IMR-90 (cell line): ENCODE data around the gene CLRN1. TPM values are rescaled to one million over a fixed set of nuclear protein-coding genes. Genes with fewer than 3 reads are reported as not detected.

Experiments
- ATAC-seq: fragments of 200-7000 bp; cut with Tn5 transposase; 2 replicates; pipeline ENCODE4 v1.9.1; 2020; ENCODE audit warnings: low read depth, mild to moderate bottlenecking, moderate library complexity
- BruUV-seq: library from RNA; stranded (reverse); fragments of 400-500 nt; replicated peaks from 2 replicates; lab custom pipeline; 2021; lab: Mats Ljungman, UMichigan
- CTCF ChIA-PET: fragments of 300-600 bp; formaldehyde crosslinking; extraction: SDS; loops from one replicate; lab custom pipeline; 2021; ENCODE audit warnings: antibody characterized with exemption; lab: Yijun Ruan, JAX
- POLR2A ChIA-PET: fragments of 300-600 bp; sonication (Branson Sonifier 250); formaldehyde crosslinking; loops from one replicate; lab custom pipeline; 2022; ENCODE audit warnings: antibody characterized with exemption; ENCODE audit not compliant: unreplicated experiment; lab: Charles Lee
- DNase-seq: peaks from one replicate; pipeline ENCODE4 v3.0.0; 2013
- H2AFZ ChIP-seq: replicated peaks from 2 replicates; pipeline ENCODE3; 2013; ENCODE audit warnings: low read length, mild to moderate bottlenecking; ENCODE audit not compliant: poor library complexity
- H2AK5ac ChIP-seq: 2 replicates; pipeline ENCODE4 v1.6.1; 2013; ENCODE audit warnings: low read depth, low read length, inconsistent platforms
- H2AK9ac ChIP-seq: replicated peaks from 2 replicates; pipeline ENCODE3; 2013; ENCODE audit warnings: mild to moderate bottlenecking, low read depth, low read length, moderate library complexity; ENCODE audit not compliant: poor library complexity
- H2BK120ac ChIP-seq: 2 replicates; pipeline ENCODE4 v1.6.1; 2013; ENCODE audit warnings: low read depth, low read length, inconsistent platforms
- H2BK15ac ChIP-seq: 3 replicates; pipeline ENCODE4 v1.6.1; 2013; ENCODE audit warnings: low read depth, low read length, inconsistent platforms
- H2BK20ac ChIP-seq: 2 replicates; pipeline ENCODE4 v1.6.1; 2013; ENCODE audit warnings: low read depth, mild to moderate bottlenecking, inconsistent platforms, low read length, moderate library complexity
- H2BK5ac ChIP-seq: 2 replicates; pipeline ENCODE4 v1.6.1; 2013; ENCODE audit warnings: mild to moderate bottlenecking, low read depth, low read length, inconsistent platforms; ENCODE audit not compliant: poor library complexity, severe bottlenecking
- H3K14ac ChIP-seq: replicated peaks from 2 replicates; pipeline ENCODE4 v1.6.1; 2013; ENCODE audit warnings: low read depth, low read length, inconsistent platforms
- H3K18ac ChIP-seq: 2 replicates; pipeline ENCODE4 v1.6.1; 2013; ENCODE audit warnings: low read depth, low read length, control low read depth
- H3K23ac ChIP-seq: 2 replicates; pipeline ENCODE4 v1.6.1; 2013; ENCODE audit warnings: low read depth, low read length, inconsistent platforms
- H3K27ac ChIP-seq: 2 replicates; pipeline ENCODE4 v1.5.1; 2013; ENCODE audit warnings: mild to moderate bottlenecking, control low read depth, low read length; ENCODE audit not compliant: insufficient read depth
- H3K27me3 ChIP-seq: 2 replicates; pipeline ENCODE4 v1.6.1; 2013; ENCODE audit warnings: low read length; ENCODE audit not compliant: control insufficient read depth, insufficient read depth
- H3K36me3 ChIP-seq: 2 replicates; pipeline ENCODE4 v1.6.1; 2013; ENCODE audit warnings: low read length, mixed read lengths; ENCODE audit not compliant: control insufficient read depth, insufficient read depth
- H3K4ac ChIP-seq: 2 replicates; pipeline ENCODE4 v1.6.1; 2013; ENCODE audit warnings: low read depth, low read length, inconsistent platforms
- H3K4me1 ChIP-seq: 2 replicates; pipeline ENCODE4 v1.6.1; 2013; ENCODE audit warnings: low read length, mixed read lengths; ENCODE audit not compliant: control insufficient read depth, insufficient read depth
- H3K4me2 ChIP-seq: 2 replicates; pipeline ENCODE4 v1.6.1; 2013; ENCODE audit warnings: low read depth, mild to moderate bottlenecking, control low read depth, low read length, moderate library complexity
- H3K4me3 ChIP-seq: 2 replicates; pipeline ENCODE4 v1.5.1; 2013; ENCODE audit warnings: low read depth, mild to moderate bottlenecking, control low read depth, low read length, moderate library complexity; ENCODE audit not compliant: insufficient read depth
- H3K56ac ChIP-seq: 2 replicates; pipeline ENCODE4 v1.6.1; 2013; ENCODE audit warnings: low read length, inconsistent platforms; ENCODE audit not compliant: insufficient read depth; ENCODE audit errors: extremely low read depth
- H3K79me1 ChIP-seq, 2 experiments: 2 replicates each; pipeline ENCODE4 v1.6.1; 2013; ENCODE audit warnings: low read length in 2 of 2, inconsistent platforms in 1 of 2, low read depth in 1 of 2
- H3K9ac ChIP-seq: 2 replicates; pipeline ENCODE4 v1.6.1; 2013; ENCODE audit warnings: low read depth, low read length, control low read depth
- H3K9me1 ChIP-seq: 2 replicates; pipeline ENCODE4 v1.6.1; 2013; ENCODE audit warnings: low read length, inconsistent platforms; ENCODE audit not compliant: insufficient read depth
- H3K9me3 ChIP-seq: 2 replicates; pipeline ENCODE4 v1.6.1; 2013; ENCODE audit warnings: low read length; ENCODE audit not compliant: control insufficient read depth, insufficient read depth
- H4K20me1 ChIP-seq: 2 replicates; pipeline ENCODE4 v1.6.1; 2013; ENCODE audit warnings: low read length, inconsistent platforms; ENCODE audit not compliant: insufficient read depth
- H4K5ac ChIP-seq: 2 replicates; pipeline ENCODE4 v1.6.1; 2013; ENCODE audit warnings: mild to moderate bottlenecking, low read depth, low read length, control low read depth
- H4K8ac ChIP-seq, 2 experiments: 2 replicates each; pipeline ENCODE4 v1.6.1; 2013; ENCODE audit warnings: low read depth in 2 of 2, low read length in 2 of 2, control low read depth in 1 of 2, inconsistent platforms in 1 of 2
- H4K91ac ChIP-seq: 2 replicates; pipeline ENCODE4 v1.6.1; 2013; ENCODE audit warnings: low read depth, low read length, inconsistent platforms; ENCODE audit not compliant: insufficient read depth
- BHLHE40 ChIP-seq: fragments of 150-350 bp; IDR thresholded peaks from 2 replicates; pipeline ENCODE4 v1.6.1; 2016; ENCODE audit warnings: mild to moderate bottlenecking, low read depth, low read length
- CEBPB ChIP-seq: IDR thresholded peaks from 2 replicates; pipeline ENCODE4 v1.6.1; 2012; ENCODE audit warnings: low read depth, low read length, improper control_type of control experiment
- CHD1 ChIP-seq: IDR thresholded peaks from 2 replicates; pipeline ENCODE4 v1.6.1; 2012; ENCODE audit warnings: low read depth, low read length, improper control_type of control experiment
- CTCF ChIP-seq: conservative IDR thresholded peaks from 2 replicates; pipeline ENCODE4 v1.5.1; 2012; ENCODE audit warnings: mild to moderate bottlenecking, low read depth, low read length, improper control_type of control experiment
- ELK1 ChIP-seq: fragments of 150-350 bp; IDR thresholded peaks from 2 replicates; pipeline ENCODE4 v1.6.1; 2016; ENCODE audit warnings: low read depth, mild to moderate bottlenecking, low read length, moderate library complexity, borderline replicate concordance
- FOS ChIP-seq: fragments of 150-350 bp; IDR thresholded peaks from 2 replicates; pipeline ENCODE4 v1.6.1; 2016; ENCODE audit warnings: low read depth, low read length
- MAFK ChIP-seq: IDR thresholded peaks from 2 replicates; pipeline ENCODE4 v1.6.1; 2012; ENCODE audit warnings: low read depth, low read length, improper control_type of control experiment
- MAZ ChIP-seq: IDR thresholded peaks from 2 replicates; pipeline ENCODE4 v1.6.1; 2012; ENCODE audit warnings: low read depth, mild to moderate bottlenecking, low read length, improper control_type of control experiment, moderate library complexity, borderline replicate concordance
- MXI1 ChIP-seq: IDR thresholded peaks from 2 replicates; pipeline ENCODE4 v1.6.1; 2012; ENCODE audit warnings: low read depth, mild to moderate bottlenecking, low read length, moderate library complexity, borderline replicate concordance
- NFE2L2 ChIP-seq: fragments of 150-350 bp; IDR thresholded peaks from 2 replicates; pipeline ENCODE4 v1.6.1; 2016; ENCODE audit warnings: low read depth, mild to moderate bottlenecking, low read length
- POLR2A ChIP-seq: IDR thresholded peaks from 2 replicates; pipeline ENCODE4 v1.6.1; 2012; ENCODE audit warnings: mild to moderate bottlenecking, low read depth, low read length
- RAD21 ChIP-seq: IDR thresholded peaks from 2 replicates; pipeline ENCODE4 v1.6.1; 2012; ENCODE audit warnings: low read length, improper control_type of control experiment
- RCOR1 ChIP-seq: IDR thresholded peaks from 2 replicates; pipeline ENCODE4 v1.6.1; 2012; ENCODE audit warnings: mild to moderate bottlenecking, low read length, improper control_type of control experiment; ENCODE audit not compliant: insufficient replicate concordance
- RFX5 ChIP-seq: IDR thresholded peaks from 2 replicates; pipeline ENCODE4 v1.8.0; 2012; ENCODE audit warnings: low read depth, mild to moderate bottlenecking, low read length, moderate library complexity
- SMC3 ChIP-seq: fragments of 150-350 bp; IDR thresholded peaks from 2 replicates; pipeline ENCODE4 v1.6.1; 2016; ENCODE audit warnings: low read depth, mild to moderate bottlenecking, antibody characterized with exemption, low read length, moderate library complexity
- USF2 ChIP-seq: fragments of 150-350 bp; IDR thresholded peaks from 2 replicates; pipeline ENCODE4 v1.6.1; 2017; ENCODE audit warnings: mild to moderate bottlenecking, antibody characterized with exemption, low read length, low read depth
- WGBS, 2 experiments: methylation state at CpG; one replicate each; pipeline versions ENCODE4 v1.1.5 to v1.1.7; 2013; ENCODE audit warnings: missing lambda C conversion rate in 2 of 2; ENCODE audit not compliant: insufficient read length in 1 of 2; ENCODE audit errors: extremely low coverage in 2 of 2; 5-methylcytosine and 5-hydroxymethylcytosine counted together
- dilution Hi-C: fragments of 300-500 bp; cut with HindIII; formaldehyde crosslinking; loops from one replicate; pipeline ENCODE4 v1.14.3; 2018; ENCODE audit warnings: low sequenced_read_pairs; ENCODE audit not compliant: unreplicated experiment
- in situ Hi-C: fragments of 300-500 bp; cut with MboI; formaldehyde crosslinking; loops from 3 replicates; pipeline ENCODE4 v1.14.3; 2019; ENCODE audit warnings: low sequenced_read_pairs, inconsistent platforms, mixed read lengths
- intact Hi-C: fragments of 100-400 bp; cut with micrococcal nuclease; formaldehyde crosslinking; loops from 2 replicates; pipeline ENCODE4 v1.10.0; 2022
- polyA plus RNA-seq, 3 experiments: library from polyadenylated mRNA; depleted of rRNA; stranded (reverse); fragments of >200 nt; gene quantifications; 2 replicates each; pipeline ENCODE4 v1.2.3, GENCODE V29; 2012; ENCODE audit warnings: low replicate concordance in 1 of 3
- total RNA-seq: library from RNA; depleted of rRNA; stranded (reverse); fragments of >200 nt; gene quantifications from 2 replicates; pipeline ENCODE4 v1.2.3, GENCODE V29; 2012

The CLRN1 gene
- total and polyA plus RNA-seq, 2 of the 4 experiments (the other 2 are of a cell fraction): not detected

- ATAC-seq: no peak
- TF ChIP-seq CEBPB (no peak), POLR2A (no peak), CTCF (no peak), ELK1 (no peak), USF2 (no peak), SMC3 (no peak), CHD1 (no peak), BHLHE40 (no peak), FOS (no peak), MXI1 (no peak), RCOR1 (no peak), MAFK (no peak), RAD21 (no peak), RFX5 (no peak), NFE2L2 (no peak), MAZ (no peak)
- no peak overlapping the region for H2BK15ac ChIP-seq
These were observed 20.6 kb downstream of the CLRN1 start for GRCh38 chr3:150951923-150952322.

More at GRCh38 chr3:150951923-150952322, 20.6 kb downstream of the CLRN1 start:
- no peak overlapping the region for H3K4me2 ChIP-seq
- no peak overlapping the region for H2BK120ac ChIP-seq
- no peak overlapping the region for H3K18ac ChIP-seq
- no peak overlapping the region for H2AFZ ChIP-seq
- H3K4me3 ChIP-seq: no peak overlapping the region
- H3K9me1 ChIP-seq: no peaks in the 10 kb centered on the region
- dilution Hi-C loops (no loop called here), in situ Hi-C loops (no loop called here), intact Hi-C loops (no loop called here)
- no peaks in the 10 kb centered on the region for H4K20me1 ChIP-seq
- no peak overlapping the region for H2BK20ac ChIP-seq
- no peak overlapping the region for H2AK9ac ChIP-seq
- WGBS, 2 experiments: 83% methylated on average over 1 of the region's 13 CpGs; no CpG with 5 or more reads in 1 of the 2 experiments
- no peak for DNase-seq
- H3K27me3 ChIP-seq: peaks cover 4% of the 10 kb centered on the region
- POLR2A ChIA-PET: no interaction called here
- no peaks in the 10 kb centered on the region for H3K36me3 ChIP-seq
- BruUV-seq: no TSS peak
- no peak overlapping the region for H3K4ac ChIP-seq
- no peaks in the 10 kb centered on the region for H3K9me3 ChIP-seq
- H3K79me1 ChIP-seq: no peaks in the 10 kb centered on the region
- H4K8ac ChIP-seq: no peak overlapping the region
- H3K27ac ChIP-seq: no peak overlapping the region
- no peaks in the 10 kb centered on the region for H3K4me1 ChIP-seq
- no peak overlapping the region for H3K9ac ChIP-seq
- H3K23ac ChIP-seq: no peak overlapping the region
- H2AK5ac ChIP-seq: no peak overlapping the region
- H4K5ac ChIP-seq: no peak overlapping the region
- no peak overlapping the region for H4K91ac ChIP-seq
- no peak overlapping the region for H3K56ac ChIP-seq
- H3K14ac ChIP-seq: no peak overlapping the region
- H2BK5ac ChIP-seq: no peak overlapping the region
- CTCF ChIA-PET: no interaction called here
